Activated CD8-positive, alpha-beta memory T cell treated with anti-CD3 and anti-CD28 coated beads, Interleukin-2, amount 10 ng/mL, durations not matched to agents 7 days and 5 days (primary cell): ENCODE data around the gene VAPA. TPM values are rescaled to one million over a fixed set of nuclear protein-coding genes. Genes with fewer than 3 reads are reported as not detected.

ENCODE experiments used
- ATAC-seq: fragments of 150-1000 bp; cut with Tn5 transposase; one replicate; pipeline ENCODE4 v1.10.0; 2021; ENCODE audit warnings: moderate library complexity
- CTCF ChIA-PET: fragments of 350-600 bp; sonication (Branson Sonifier 250); formaldehyde crosslinking; loops from one replicate; lab custom pipeline; 2021; ENCODE audit warnings: antibody characterized with exemption; lab: Charles Lee
- DNase-seq: peaks from one replicate; pipeline ENCODE4 v3.0.0-alpha.2; 2020
- H3K27ac Mint-ChIP-seq: one replicate; pipeline ENCODE4 v1.8.0; 2021; ENCODE audit warnings: mild to moderate bottlenecking, mixed read lengths
- H3K27me3 Mint-ChIP-seq: one replicate; pipeline ENCODE4 v1.8.0; 2021; ENCODE audit warnings: mixed read lengths
- H3K36me3 Mint-ChIP-seq: one replicate; pipeline ENCODE4 v1.8.0; 2021; ENCODE audit warnings: mild to moderate bottlenecking, mixed read lengths
- H3K4me1 Mint-ChIP-seq: one replicate; pipeline ENCODE4 v1.8.0; 2021; ENCODE audit warnings: mixed read lengths
- H3K4me3 Mint-ChIP-seq: one replicate; pipeline ENCODE4 v1.8.0; 2021; ENCODE audit warnings: mild to moderate bottlenecking, moderate library complexity, mixed read lengths
- H3K9me3 Mint-ChIP-seq: one replicate; pipeline ENCODE4 v1.8.0; 2022; ENCODE audit warnings: low read depth, mixed read lengths
- total RNA-seq, 2 experiments: library from RNA; stranded (reverse); gene quantifications; one replicate each; pipeline ENCODE4 v1.2.3, GENCODE V29; 2021

The VAPA gene
- total RNA-seq, 2 experiments from 2014 or later = 107 to 134 TPM

DNA sequence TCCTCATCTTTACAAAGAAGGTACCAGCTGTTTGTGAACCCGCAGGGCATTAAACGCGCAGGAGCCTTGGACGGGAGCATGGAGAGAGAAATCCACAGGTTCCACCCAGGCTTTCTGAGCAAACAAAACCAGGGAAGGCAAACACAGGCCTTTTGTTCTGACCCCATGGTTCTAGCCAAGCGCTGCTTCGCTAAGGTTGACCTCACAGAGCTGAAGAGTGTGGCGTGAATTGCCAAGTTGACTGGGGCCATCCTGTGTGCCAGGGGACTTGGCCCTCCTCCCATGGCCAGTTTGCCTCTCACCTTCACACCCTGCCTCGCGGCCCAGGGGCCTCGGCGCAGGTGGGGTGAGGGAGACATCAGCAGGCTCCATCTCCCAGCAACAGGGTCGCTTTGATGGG lies 74.1 kb downstream of the VAPA start:
- Mint-ChIP-seq H3K36me3 (no peaks in the 10 kb centered on the region), H3K27ac (no peak overlapping the region), H3K27me3 (peaks cover 7% of the 10 kb centered on the region), H3K4me3 (no peak overlapping the region), H3K4me1 (no peaks in the 10 kb centered on the region), H3K9me3 (no peaks in the 10 kb centered on the region)
- no peak for DNase-seq
- CTCF ChIA-PET = no interaction called here
- ATAC-seq = no peak

- Mint-ChIP-seq H3K4me3 (no peak overlapping the region), H3K9me3 (no peaks in the 10 kb centered on the region), H3K27me3 (peaks cover 7% of the 10 kb centered on the region), H3K27ac (no peak overlapping the region), H3K36me3 (no peaks in the 10 kb centered on the region), H3K4me1 (no peaks in the 10 kb centered on the region)
- CTCF ChIA-PET = no interaction called here
- no peak for DNase-seq
- ATAC-seq = no peak
Measured at GRCh38 chr18:9988665-9989064, 74.8 kb downstream of the VAPA start.

DNA sequence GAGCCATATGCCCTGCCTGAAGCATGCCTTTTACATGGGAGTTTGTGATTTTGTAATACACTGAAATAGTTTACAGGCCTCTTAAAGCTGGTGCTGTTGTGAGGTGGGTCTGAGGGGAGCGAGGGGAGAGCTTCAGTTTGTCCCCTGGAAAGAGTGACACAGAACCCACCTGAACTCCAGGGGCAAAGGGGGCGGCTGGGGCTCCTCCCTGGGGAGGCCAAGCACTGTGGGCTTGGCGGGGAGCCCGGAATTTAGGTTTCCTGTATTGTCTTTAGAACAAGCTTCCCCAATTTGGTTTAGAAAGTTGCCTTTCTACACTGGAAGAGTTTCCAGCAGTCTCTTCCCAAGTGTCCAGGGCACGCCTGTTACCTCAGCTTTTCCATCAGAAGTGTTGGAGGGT lies 75.7 kb downstream of the VAPA start:
- CTCF ChIA-PET = no interaction called here
- Mint-ChIP-seq H3K4me1 (no peaks in the 10 kb centered on the region), H3K27ac (no peak overlapping the region)

DNA sequence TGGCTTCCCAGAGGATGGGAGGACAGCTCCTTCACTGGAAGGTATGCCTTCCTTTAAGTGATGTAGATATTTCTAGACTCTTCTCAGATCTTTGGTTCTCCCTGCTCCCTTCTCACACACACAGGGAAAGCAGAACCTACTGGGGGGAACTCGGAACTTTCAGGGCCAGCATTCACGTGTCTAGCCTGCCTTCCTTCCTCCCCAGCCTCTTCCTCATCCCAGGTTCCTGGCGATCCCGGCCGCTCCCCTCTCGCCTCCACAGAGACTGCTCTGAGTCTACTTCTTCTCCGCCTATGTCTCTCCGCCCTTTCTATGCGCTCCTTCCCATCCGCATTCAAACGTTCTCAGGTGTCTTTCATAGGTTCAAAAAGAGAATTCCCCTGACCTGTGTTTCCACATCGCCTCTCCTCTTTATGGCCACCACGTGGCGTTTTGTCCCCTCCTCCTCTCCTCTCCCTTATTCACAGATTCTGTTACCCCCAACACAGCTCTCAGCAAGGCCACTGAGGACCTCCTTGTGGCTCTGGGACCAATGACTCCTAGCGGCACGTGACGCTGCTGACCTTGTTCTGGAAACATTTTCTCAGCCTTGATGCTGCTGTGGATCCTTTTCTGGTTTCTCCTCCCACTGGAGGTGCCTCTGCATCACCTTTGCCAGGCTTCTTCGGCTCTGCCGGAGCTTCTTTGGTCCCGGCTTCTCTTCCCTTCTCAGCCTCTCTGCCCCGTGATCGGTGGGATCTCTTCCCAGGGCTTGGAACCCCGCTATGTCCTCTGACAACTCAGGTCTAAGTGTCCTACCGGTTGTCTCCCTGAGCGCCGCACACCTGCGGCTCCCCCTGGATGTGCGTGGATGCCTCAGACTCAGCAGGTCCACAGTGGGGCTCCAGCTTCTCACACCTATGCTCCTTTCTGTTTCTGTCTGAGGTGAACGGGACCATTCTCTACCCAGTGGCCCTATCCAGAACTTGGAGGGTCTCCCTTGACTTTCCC lies 77.5 kb downstream of the VAPA start:
- Mint-ChIP-seq H3K27me3 (peaks cover 2% of the 10 kb centered on the region), H3K4me1 (no peaks in the 10 kb centered on the region), H3K27ac (no peak overlapping the region), H3K4me3 (no peak overlapping the region), H3K36me3 (no peaks in the 10 kb centered on the region), H3K9me3 (no peaks in the 10 kb centered on the region)
- no peak for DNase-seq
- CTCF ChIA-PET = no interaction called here
- ATAC-seq = no peak

More for the DNA sequence above, 75.7 kb downstream of the VAPA start:
- Mint-ChIP-seq H3K9me3 (no peaks in the 10 kb centered on the region), H3K4me3 (no peak overlapping the region), H3K27me3 (peaks cover 2% of the 10 kb centered on the region), H3K36me3 (no peaks in the 10 kb centered on the region)
- ATAC-seq (no peak), DNase-seq (no peak)

GRCh38 chr18:9992300-9992972 lies 78.6 kb downstream of the VAPA start:
- Mint-ChIP-seq H3K27me3 (peaks cover 2% of the 10 kb centered on the region), H3K4me1 (no peaks in the 10 kb centered on the region), H3K27ac (no peak overlapping the region), H3K36me3 (no peaks in the 10 kb centered on the region), H3K9me3 (peaks cover 2% of the 10 kb centered on the region), H3K4me3 (no peak overlapping the region)
- ATAC-seq = no peak
- CTCF ChIA-PET = no interaction called here
- no peak for DNase-seq

DNA sequence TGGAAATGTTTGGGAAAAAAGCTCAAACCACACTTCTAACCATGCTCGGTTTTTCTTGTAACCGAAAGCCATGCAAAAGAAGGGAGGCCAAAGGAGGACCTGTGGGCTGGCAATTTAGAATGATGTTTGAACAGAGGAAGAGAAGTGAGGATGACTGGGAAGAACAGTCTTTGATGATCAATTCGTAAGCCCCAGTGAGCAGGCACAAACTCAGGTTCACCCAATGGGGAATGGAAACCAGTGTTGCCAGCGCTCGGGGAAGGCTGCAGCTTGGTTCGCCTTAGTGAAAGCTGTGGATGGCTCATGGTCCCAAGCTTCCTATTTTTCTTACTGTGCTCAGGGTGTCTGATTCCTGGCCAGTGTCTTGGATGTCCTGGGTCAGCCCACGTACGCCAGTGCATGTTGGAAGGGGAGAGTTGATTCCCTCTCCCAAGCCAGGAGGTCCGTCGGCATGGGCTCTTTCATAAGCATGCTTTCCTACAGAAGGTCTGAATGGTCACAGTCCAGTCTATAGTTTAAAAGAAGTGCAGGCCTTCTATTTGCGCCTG lies 79.2 kb downstream of the VAPA start:
- Mint-ChIP-seq H3K4me3 (no peak overlapping the region), H3K4me1 (no peaks in the 10 kb centered on the region), H3K36me3 (no peaks in the 10 kb centered on the region), H3K27ac (no peak overlapping the region), H3K9me3 (peaks cover 2% of the 10 kb centered on the region), H3K27me3 (peaks cover 3% of the 10 kb centered on the region)
- ATAC-seq (no peak), DNase-seq (no peak)
- CTCF ChIA-PET = no interaction called here

GRCh38 chr18:9993521-9994025 lies 79.8 kb downstream of the VAPA start:
- ATAC-seq = no peak
- DNase-seq = no peak
- Mint-ChIP-seq H3K4me3 (no peak overlapping the region), H3K36me3 (no peaks in the 10 kb centered on the region), H3K27me3 (peaks cover 6% of the 10 kb centered on the region), H3K4me1 (no peaks in the 10 kb centered on the region), H3K9me3 (peaks cover 5% of the 10 kb centered on the region), H3K27ac (no peak overlapping the region)
- CTCF ChIA-PET = no interaction called here

GRCh38 chr18:9994026-9994570 lies 80.3 kb downstream of the VAPA start:
- CTCF ChIA-PET = no interaction called here
- Mint-ChIP-seq H3K36me3 (no peaks in the 10 kb centered on the region), H3K27ac (no peak overlapping the region)

DNA sequence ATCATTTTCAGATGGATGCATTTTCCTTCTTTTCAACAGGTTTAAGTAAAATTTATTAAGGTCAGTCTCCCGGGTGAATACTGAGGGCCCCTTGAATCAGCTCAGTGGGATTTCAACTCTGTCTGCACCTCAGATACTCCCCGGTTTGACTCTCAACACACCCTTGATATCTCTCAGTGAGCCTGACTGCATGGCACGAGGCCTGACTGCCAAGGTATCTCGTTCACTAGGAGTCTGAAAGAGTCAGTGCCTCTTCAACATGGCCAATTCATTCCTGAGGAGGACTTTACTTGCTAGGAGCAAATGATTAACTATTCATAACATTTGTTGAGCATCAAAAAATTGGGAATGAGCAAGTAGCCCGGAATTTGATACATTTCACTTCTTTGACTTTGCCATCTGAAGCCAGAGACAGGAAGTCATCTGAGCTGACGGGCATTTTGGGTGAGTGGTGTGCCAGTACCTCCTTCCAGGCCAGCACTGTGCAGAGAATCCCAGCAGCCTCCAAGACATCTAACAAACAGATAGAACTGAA lies 81.0 kb downstream of the VAPA start:
- Mint-ChIP-seq H3K27ac (no peak overlapping the region), H3K4me3 (no peak overlapping the region), H3K36me3 (no peaks in the 10 kb centered on the region), H3K4me1 (no peaks in the 10 kb centered on the region), H3K27me3 (peaks cover 6% of the 10 kb centered on the region), H3K9me3 (peaks cover 9% of the 10 kb centered on the region)
- no peak for ATAC-seq
- CTCF ChIA-PET = no interaction called here
- no peak for DNase-seq

More at GRCh38 chr18:9994026-9994570, 80.3 kb downstream of the VAPA start:
- Mint-ChIP-seq H3K27me3 (peaks cover 6% of the 10 kb centered on the region), H3K9me3 (peaks cover 5% of the 10 kb centered on the region), H3K4me3 (no peak overlapping the region), H3K4me1 (no peaks in the 10 kb centered on the region)
- ATAC-seq (no peak), DNase-seq (no peak)

DNA sequence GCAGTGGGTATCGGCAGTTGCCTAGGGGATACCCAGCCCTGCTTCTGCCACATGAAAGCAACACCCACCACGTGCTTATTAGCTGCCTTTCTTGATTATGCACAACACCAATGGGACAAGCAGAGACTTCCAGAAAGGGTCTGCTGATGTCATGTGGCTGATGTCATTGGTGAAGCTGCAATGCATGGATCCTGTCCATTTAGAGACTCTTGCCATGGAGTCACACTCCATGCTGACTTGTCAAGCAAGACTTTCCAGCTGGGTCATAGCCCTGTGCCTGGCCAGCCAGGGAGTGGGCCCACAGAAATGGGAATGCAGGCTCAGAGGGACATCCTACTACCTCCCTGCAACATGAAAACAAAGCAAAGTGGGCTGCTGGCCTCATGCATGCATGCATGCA lies 81.8 kb downstream of the VAPA start:
- ATAC-seq (no peak), DNase-seq (no peak)
- Mint-ChIP-seq H3K36me3 (no peaks in the 10 kb centered on the region), H3K9me3 (peaks cover 9% of the 10 kb centered on the region), H3K4me1 (no peaks in the 10 kb centered on the region), H3K4me3 (no peak overlapping the region), H3K27me3 (peaks cover 12% of the 10 kb centered on the region), H3K27ac (no peak overlapping the region)
- CTCF ChIA-PET = no interaction called here

GRCh38 chr18:9996094-9996493 lies 82.3 kb downstream of the VAPA start:
- DNase-seq (no peak), ATAC-seq (no peak)
- CTCF ChIA-PET = no interaction called here
- Mint-ChIP-seq H3K27ac (no peak overlapping the region), H3K4me3 (no peak overlapping the region), H3K36me3 (no peaks in the 10 kb centered on the region), H3K4me1 (no peaks in the 10 kb centered on the region), H3K27me3 (peaks cover 13% of the 10 kb centered on the region), H3K9me3 (peaks cover 9% of the 10 kb centered on the region)

GRCh38 chr18:9997711-9998110 lies 83.9 kb downstream of the VAPA start:
- peaks cover 18% of the 10 kb centered on the region for H3K27me3 Mint-ChIP-seq
- no peaks in the 10 kb centered on the region for H3K4me1 Mint-ChIP-seq
- H3K27ac Mint-ChIP-seq = no peak overlapping the region
- CTCF ChIA-PET = no interaction called here
- DNase-seq (no peak), ATAC-seq (no peak)
- H3K9me3 Mint-ChIP-seq = peaks cover 9% of the 10 kb centered on the region
- H3K4me3 Mint-ChIP-seq = no peak overlapping the region
- no peaks in the 10 kb centered on the region for H3K36me3 Mint-ChIP-seq

DNA sequence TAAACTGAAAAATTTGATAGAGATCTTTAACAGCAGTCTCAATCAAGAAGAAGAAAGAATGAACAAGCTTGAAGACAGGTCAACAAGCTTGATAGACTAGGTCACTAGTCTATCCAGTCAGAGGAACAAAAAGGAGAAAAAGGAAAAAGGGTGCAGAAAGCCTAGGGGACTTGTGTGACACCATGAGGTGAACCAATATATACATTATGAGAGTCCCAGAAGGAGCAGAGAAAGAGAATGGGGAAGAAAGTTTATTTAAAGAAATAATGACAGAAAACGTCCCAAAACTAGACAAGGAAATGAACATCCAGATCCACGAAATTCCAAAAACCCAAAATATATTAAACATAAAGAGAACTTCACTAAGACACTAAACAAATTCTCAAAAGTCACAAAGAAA lies 84.5 kb downstream of the VAPA start:
- no peak overlapping the region for H3K27ac Mint-ChIP-seq
- CTCF ChIA-PET = no interaction called here
- no peak overlapping the region for H3K4me3 Mint-ChIP-seq
- ATAC-seq (no peak), DNase-seq (no peak)
- H3K36me3 Mint-ChIP-seq = no peaks in the 10 kb centered on the region
- H3K27me3 Mint-ChIP-seq = peaks cover 18% of the 10 kb centered on the region
- peaks cover 9% of the 10 kb centered on the region for H3K9me3 Mint-ChIP-seq
- H3K4me1 Mint-ChIP-seq = no peaks in the 10 kb centered on the region
